ENCODE data around the gene BTNL8.

GRCh38 chr5:180869587-180869986 is 29.4 kb upstream of the BTNL8 start:
- TF ChIP-seq CTCF (IDR thresholded peaks at IDR 0.05; ENCODE audit: borderline replicate concordance, extremely low read depth, low read length, poor library complexity, severe bottlenecking) = no peak
- TF ChIP-seq EZH2 (IDR thresholded peaks at IDR 0.05; ENCODE audit: borderline replicate concordance, low read depth, low read length, severe bottlenecking) = no peak

Data from DND-41 (cell line).